GM12891 (cell line): ENCODE data around the gene APOC3.

Source experiments
- PAX5 ChIP-seq: IDR thresholded peaks from 2 replicates; pipeline ENCODE4 v1.6.1; 2011; ENCODE audit warnings: low read length, moderate library complexity, mild to moderate bottlenecking; ENCODE audit not compliant: insufficient read depth, severe bottlenecking
- POLR2A ChIP-seq: IDR thresholded peaks from 2 replicates; pipeline ENCODE4 v1.6.1; 2011; ENCODE audit warnings: low read depth, low read length, control low read depth
- POLR2AphosphoS5 ChIP-seq: IDR thresholded peaks from 2 replicates; pipeline ENCODE4 v1.6.1; 2011; ENCODE audit warnings: low read depth, low read length, control low read depth
- POU2F2 ChIP-seq: IDR thresholded peaks from 2 replicates; pipeline ENCODE4 v1.6.1; 2011; ENCODE audit warnings: low read depth, mild to moderate bottlenecking, control low read depth, low read length, moderate library complexity
- SPI1 ChIP-seq: IDR thresholded peaks from 2 replicates; pipeline ENCODE4 v1.6.1; 2011; ENCODE audit warnings: low read depth, low read length, control low read depth
- TAF1 ChIP-seq: IDR thresholded peaks from 2 replicates; pipeline ENCODE4 v1.6.1; 2011; ENCODE audit warnings: low read depth, low read length, control low read depth

DNA sequence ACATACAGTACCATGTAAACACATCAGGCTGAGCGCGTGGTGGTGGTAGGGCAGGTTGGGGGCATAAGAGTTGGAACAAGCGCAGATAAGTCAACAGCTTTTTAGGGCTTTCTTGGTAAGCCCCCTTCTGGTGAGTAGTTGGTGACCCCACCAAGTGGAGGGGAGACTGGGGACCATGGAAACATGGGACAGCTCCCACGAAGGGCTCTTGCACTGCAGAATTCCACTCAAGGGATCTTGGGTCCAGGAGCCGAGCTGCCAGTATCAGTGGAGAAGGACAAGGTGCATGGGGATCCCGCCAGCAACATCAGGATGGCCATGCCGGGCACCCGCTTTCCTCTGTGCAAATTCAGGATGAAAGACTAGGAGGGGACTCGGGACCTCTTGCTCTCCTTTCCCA lies 14.0 kb downstream of the APOC3 start:
- TF ChIP-seq POLR2A: no peak
- TF ChIP-seq TAF1: no peak
- no peak for TF ChIP-seq POU2F2
- TF ChIP-seq POLR2AphosphoS5: no peak
- no peak for TF ChIP-seq SPI1
- no peak for TF ChIP-seq PAX5
